Measurements from ENCODE around the gene GALC.

GRCh38 chr14:88002421-88003075 lies 9.6 kb upstream of the GALC start:
- no peak for TF ChIP-seq CTCF (IDR thresholded peaks at IDR 0.05; ENCODE audit: low read depth, low read length, poor library complexity, severe bottlenecking)
- no peak for TF ChIP-seq EZH2phosphoT487 (IDR thresholded peaks at IDR 0.05; ENCODE audit: borderline replicate concordance, low read length)

Measured in DOHH2 (cell line).